Karpas-422 (cell line): ENCODE data around the gene SCART1. TPM values are rescaled to one million over a fixed set of nuclear protein-coding genes. Genes with fewer than 3 reads are reported as not detected.
A peak's percentile ranks its signal among the peaks of the same experiment; 100 is the strongest.
"Not testable (repeated sequence)": the region's sequence is repeated elsewhere in the genome, so short reads cannot be mapped to it uniquely, and the experiment has no call there.

Experiments
- DNase-seq: peaks from one replicate; pipeline ENCODE4 v3.0.0-alpha.2; 2015
- H2AFZ ChIP-seq: fragments of 200-600 bp; sonication (generic); 2 replicates; pipeline ENCODE4 v1.6.1; 2014; ENCODE audit warnings: antibody characterized with exemption, low read length, mixed read lengths
- H3K27ac ChIP-seq: fragments of 200-600 bp; sonication (generic); 2 replicates; pipeline ENCODE4 v1.5.1; 2014; ENCODE audit warnings: mild to moderate bottlenecking, low read length, moderate library complexity
- H3K27me3 ChIP-seq: fragments of 200-600 bp; sonication (generic); 2 replicates; pipeline ENCODE4 v1.6.1; 2014; ENCODE audit warnings: low read length, mixed read lengths
- H3K36me3 ChIP-seq: fragments of 200-600 bp; sonication (generic); 2 replicates; pipeline ENCODE4 v1.6.1; 2014; ENCODE audit warnings: low read length, mixed read lengths; ENCODE audit not compliant: insufficient read depth
- H3K4me1 ChIP-seq: fragments of 200-600 bp; sonication (generic); 2 replicates; pipeline ENCODE4 v1.6.1; 2014; ENCODE audit warnings: mild to moderate bottlenecking, low read length, mixed read lengths
- H3K4me2 ChIP-seq: fragments of 200-600 bp; sonication (generic); 2 replicates; pipeline ENCODE4 v1.6.1; 2014; ENCODE audit warnings: low read length, low read depth, mild to moderate bottlenecking; ENCODE audit not compliant: poor library complexity, severe bottlenecking
- H3K4me3 ChIP-seq: fragments of 200-600 bp; sonication (generic); 2 replicates; pipeline ENCODE4 v1.5.1; 2014; ENCODE audit warnings: mild to moderate bottlenecking, antibody characterized with exemption, low read length, mixed read lengths
- H3K79me2 ChIP-seq: fragments of 200-600 bp; sonication (generic); 2 replicates; pipeline ENCODE4 v1.6.1; 2014; ENCODE audit warnings: mild to moderate bottlenecking, low read length, mixed read lengths
- H3K9ac ChIP-seq: fragments of 200-600 bp; sonication (generic); 2 replicates; pipeline ENCODE4 v1.6.0; 2014; ENCODE audit warnings: low read length
- H3K9me2 ChIP-seq: fragments of 200-600 bp; sonication (generic), shearing (Covaris generic); replicated peaks from 2 replicates; pipeline ENCODE4 v1.6.0; 2014; ENCODE audit warnings: mild to moderate bottlenecking, low read length, moderate library complexity; ENCODE audit not compliant: insufficient read depth
- H3K9me3 ChIP-seq: fragments of 300-700, 200-600 bp; sonication (generic); 2 replicates; pipeline ENCODE4 v1.6.1; 2014; ENCODE audit warnings: low read length, mixed read lengths
- H4K20me1 ChIP-seq: fragments of 200-600 bp; sonication (generic); 2 replicates; pipeline ENCODE4 v1.6.1; 2014; ENCODE audit warnings: mild to moderate bottlenecking, antibody characterized with exemption, low read length, low read depth; ENCODE audit not compliant: insufficient read depth
- total RNA-seq: library from RNA; depleted of rRNA; stranded (reverse); fragments of >200 nt; shearing (Covaris generic); gene quantifications from 2 replicates; pipeline ENCODE4 v1.2.3, GENCODE V29; 2014; ENCODE audit warnings: low replicate concordance

SCART1 gene
- total RNA-seq, 1 experiment from 2014 or later = 7.0 TPM

DNA sequence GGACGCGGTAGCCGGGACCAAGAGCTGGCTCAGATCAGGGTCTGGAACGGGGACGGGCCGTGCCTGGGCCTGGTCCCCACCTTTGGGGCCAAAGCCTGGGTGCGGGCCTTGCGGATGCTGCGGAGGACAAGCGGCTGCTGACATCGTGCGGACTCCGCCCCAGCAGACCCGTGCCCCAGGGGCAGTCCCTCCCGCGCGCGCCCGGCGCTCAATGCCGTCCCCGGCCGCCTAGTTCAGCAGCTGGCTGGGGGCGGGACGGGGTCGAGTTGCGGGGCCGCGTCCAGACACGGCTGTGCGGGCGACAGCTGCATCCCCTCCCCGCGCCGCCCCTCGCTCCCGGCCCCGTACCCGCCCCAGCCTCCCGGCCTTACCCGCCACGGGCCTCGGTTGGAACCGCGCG lies 29.6 kb upstream of the SCART1 start:
- not testable (repeated sequence) for H3K9me2 ChIP-seq, H3K27ac ChIP-seq, H3K9me3 ChIP-seq, H2AFZ ChIP-seq, H3K27me3 ChIP-seq, DNase-seq, H3K4me2 ChIP-seq, H4K20me1 ChIP-seq, H3K4me3 ChIP-seq, H3K9ac ChIP-seq, H3K4me1 ChIP-seq, H3K79me2 ChIP-seq
- H3K36me3 ChIP-seq = peaks cover 25% of the 10 kb centered on the region

DNA sequence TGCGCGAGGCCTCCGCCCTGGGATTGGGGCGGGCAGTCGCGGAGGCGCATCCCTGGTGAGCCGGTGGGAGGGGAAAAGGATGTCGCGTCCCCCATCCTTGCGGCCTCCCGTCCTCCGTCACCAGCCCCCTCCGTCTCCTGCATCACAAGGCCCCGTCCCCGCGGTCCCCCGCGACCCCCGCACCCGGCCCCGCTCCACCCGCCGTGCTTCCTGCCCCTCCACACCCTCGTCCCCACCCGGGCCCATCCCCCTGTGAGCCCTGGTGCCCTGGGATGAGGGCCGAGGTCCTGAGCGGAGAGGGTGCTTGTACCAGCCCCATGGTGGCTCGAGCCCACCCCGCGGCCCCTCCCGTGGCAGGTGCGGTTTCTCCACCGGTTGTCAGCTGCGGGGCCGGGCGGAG lies 29.1 kb upstream of the SCART1 start, which contains the start of gene SPRN:
TSS of gene SPRN (minus strand) at position 25 of the 400 bp plus-strand sequence. CDS start 944 bp downstream, outside the sequence.
- not testable (repeated sequence) for H3K79me2 ChIP-seq, DNase-seq, H3K4me3 ChIP-seq, H3K27me3 ChIP-seq, H3K4me1 ChIP-seq, H3K9me2 ChIP-seq, H2AFZ ChIP-seq, H3K9me3 ChIP-seq, H3K27ac ChIP-seq, H3K4me2 ChIP-seq, H3K9ac ChIP-seq, H4K20me1 ChIP-seq
- peaks cover 21% of the 10 kb centered on the region; the same call in 1 of the 2 replicates for H3K36me3 ChIP-seq

DNA sequence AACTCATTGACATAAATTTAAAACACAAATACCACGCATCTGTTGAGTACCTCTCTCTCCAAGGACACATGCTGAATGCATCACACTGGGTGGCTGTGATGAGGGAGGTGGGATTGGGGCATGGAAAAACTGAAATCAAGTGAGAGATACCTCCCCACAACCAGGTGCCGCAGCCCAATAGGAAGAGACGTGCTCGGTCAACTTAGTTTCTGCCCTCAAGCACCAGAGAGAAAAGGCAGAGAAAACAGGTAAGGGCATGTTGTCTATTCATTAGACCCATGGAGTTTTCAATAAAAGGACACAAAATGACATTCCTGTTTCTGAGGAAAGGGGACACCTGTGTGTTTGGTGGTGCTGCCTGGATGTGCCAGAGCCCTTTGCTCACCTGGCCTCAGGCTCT lies 24.2 kb upstream of the SCART1 start:
- H3K9me3 ChIP-seq, DNase-seq, H3K4me3 ChIP-seq, H3K27ac ChIP-seq, H3K4me2 ChIP-seq, H3K4me1 ChIP-seq, H3K9me2 ChIP-seq, H3K27me3 ChIP-seq, H3K36me3 ChIP-seq, H2AFZ ChIP-seq, H3K9ac ChIP-seq, H3K79me2 ChIP-seq, H4K20me1 ChIP-seq: not testable (repeated sequence)

DNA sequence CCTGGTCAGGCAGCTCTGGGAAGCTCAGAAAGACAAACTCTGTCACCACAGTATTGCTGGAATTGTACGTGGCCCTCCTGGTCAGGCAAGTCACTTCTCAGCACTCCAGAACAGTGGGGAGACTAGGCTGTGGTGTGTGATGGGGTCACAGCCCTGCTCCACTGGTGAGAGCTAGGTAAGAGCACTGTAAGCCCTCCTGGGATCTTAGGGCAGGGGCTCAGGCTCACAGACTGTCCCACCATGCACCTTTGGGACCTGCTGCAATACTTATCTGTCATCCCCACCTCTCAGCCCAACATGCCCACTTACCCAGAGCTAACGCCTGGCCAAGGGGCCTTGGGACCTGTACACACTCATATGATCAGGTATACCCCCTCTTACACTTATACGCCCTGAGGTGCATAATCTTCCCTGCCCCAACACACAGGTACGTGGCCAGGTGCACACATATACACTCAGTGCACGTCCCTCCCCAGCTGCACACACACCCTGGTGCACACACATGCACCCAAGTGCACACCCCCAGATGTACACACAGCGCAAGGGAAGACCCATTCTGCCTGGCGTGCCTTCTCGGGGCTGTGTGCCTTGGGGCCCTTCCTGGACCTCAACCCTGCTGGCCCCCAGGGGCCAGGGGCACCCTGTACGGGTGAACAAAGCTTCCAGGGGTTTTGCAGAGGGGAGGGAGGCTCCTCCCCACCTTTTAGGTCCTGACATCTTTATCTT lies 21.7 kb upstream of the SCART1 start:
- not testable (repeated sequence) for H3K27me3 ChIP-seq, H3K79me2 ChIP-seq, H3K9me3 ChIP-seq, H3K9ac ChIP-seq, H3K4me1 ChIP-seq, H3K4me3 ChIP-seq, H3K9me2 ChIP-seq, H3K36me3 ChIP-seq, H3K4me2 ChIP-seq, H4K20me1 ChIP-seq, H2AFZ ChIP-seq, H3K27ac ChIP-seq, DNase-seq

DNA sequence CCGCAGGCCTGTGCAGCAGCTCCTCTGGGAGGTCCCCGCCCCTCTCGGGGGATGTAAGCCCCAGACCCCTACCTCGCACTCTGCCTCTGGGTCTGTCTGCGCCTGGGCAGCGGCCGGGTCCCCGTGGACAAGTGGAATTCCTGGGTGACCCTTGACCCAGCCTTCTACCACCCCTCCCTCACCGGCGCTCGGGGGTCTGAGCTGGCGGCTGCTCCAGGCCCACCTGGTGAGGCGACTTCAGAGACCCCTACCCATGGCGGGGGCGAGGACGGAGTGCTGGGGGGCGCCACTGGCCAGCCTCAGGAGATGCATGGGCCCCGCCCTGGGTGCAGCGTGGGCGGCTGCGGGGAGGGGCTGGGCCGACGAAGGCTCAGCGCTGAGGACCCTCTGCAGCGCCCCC lies 21.0 kb upstream of the SCART1 start:
- not testable (repeated sequence) for H3K9ac ChIP-seq, H3K4me2 ChIP-seq, H4K20me1 ChIP-seq, H3K79me2 ChIP-seq, H3K9me3 ChIP-seq, H3K27me3 ChIP-seq, H3K27ac ChIP-seq, H3K36me3 ChIP-seq, H3K9me2 ChIP-seq, H2AFZ ChIP-seq, H3K4me3 ChIP-seq, H3K4me1 ChIP-seq, DNase-seq

DNA sequence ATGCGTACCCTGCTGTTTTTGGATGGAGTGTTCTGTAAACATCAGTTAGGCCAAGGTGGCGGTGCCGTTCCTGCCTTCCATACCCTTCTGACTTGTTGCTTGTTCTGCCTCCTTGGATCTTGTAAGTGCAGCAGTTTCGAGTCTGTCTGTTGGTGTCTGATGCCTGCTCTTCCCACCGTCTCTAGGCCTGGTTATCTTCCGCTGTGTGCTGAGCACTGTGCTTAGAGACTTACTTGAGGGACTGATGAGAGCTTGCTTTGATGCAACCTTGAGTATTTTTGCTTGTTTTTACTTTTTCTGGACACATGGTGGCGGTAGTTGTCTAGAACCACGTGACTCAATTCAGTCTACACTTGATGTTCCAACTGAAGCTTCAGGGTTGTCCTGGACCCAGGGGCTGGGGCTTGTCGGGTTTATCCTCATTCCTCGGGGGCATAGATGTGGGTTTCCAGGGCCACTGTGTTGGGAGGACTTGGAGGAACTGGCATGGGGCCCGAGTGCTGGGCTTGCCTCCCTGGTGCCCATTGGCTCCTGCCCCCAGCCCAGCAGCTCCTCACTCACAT lies 15.0 kb upstream of the SCART1 start:
- H2AFZ ChIP-seq = no peak overlapping the region
- H3K27me3 ChIP-seq = no peaks in the 10 kb centered on the region
- no peaks in the 10 kb centered on the region for H4K20me1 ChIP-seq
- no peaks in the 10 kb centered on the region for H3K4me1 ChIP-seq
- no peak overlapping the region for H3K9ac ChIP-seq
- no peak overlapping the region for H3K4me3 ChIP-seq
- peak; percentile 88 for DNase-seq
- no peaks in the 10 kb centered on the region for H3K9me2 ChIP-seq
- H3K9me3 ChIP-seq = peaks cover 5% of the 10 kb centered on the region; the same call in 1 of the 2 replicates
- no peaks in the 10 kb centered on the region for H3K79me2 ChIP-seq
- no peak overlapping the region for H3K27ac ChIP-seq
- no peak overlapping the region for H3K4me2 ChIP-seq
- no peaks in the 10 kb centered on the region for H3K36me3 ChIP-seq

DNA sequence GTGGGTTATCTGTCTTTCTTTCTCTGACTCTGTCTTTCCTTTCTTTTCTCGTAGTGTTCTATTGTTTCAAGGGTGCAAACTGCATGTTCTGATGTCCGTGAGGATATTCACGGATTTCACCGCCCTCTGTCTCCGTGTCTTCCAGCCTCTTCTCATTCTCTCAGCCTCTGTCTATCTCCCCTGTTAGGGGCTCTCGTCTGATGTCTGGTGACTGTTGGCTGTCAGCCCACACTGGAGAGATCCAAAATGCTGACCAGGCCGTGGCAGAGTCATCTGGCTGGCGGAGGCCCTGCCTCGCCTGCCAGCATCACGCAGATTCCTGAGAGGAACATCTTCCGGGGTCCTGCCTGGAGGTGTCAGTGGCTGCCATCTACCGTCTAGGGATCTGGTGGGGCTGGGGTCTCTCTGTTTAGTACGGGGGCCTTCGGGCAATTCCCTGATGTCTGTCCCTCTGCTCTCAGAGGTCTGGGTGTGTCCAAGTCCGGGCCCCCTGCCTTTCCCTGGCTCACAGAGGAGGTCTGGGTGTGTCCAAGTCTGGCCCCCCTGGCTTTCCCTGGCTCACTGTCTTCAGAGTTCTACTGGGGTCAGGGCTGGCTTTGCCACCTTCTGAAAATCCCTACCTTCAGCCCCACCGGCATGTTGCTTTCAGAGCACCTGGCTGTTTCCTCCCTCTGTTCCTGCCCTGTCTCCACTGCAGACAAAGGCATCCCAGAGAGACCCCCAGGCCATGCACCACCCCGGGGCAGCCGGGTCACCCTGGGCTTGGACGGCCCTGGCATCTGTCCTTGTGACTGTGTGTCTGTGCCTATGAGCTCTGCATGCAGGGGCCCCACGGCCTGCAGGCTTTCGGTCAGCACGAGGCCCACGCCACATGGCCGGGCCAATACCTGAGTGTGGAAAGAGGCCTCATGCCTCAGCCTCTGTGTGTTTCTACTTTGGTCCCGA lies 14.0 kb upstream of the SCART1 start:
- Histone ChIP-seq H3K9ac (no peak overlapping the region), H3K9me3 (peaks cover 11% of the 10 kb centered on the region; the same call in 1 of the 2 replicates), H3K4me3 (no peak overlapping the region), H4K20me1 (no peaks in the 10 kb centered on the region), H3K36me3 (no peaks in the 10 kb centered on the region), H2AFZ (no peak overlapping the region), H3K4me1 (no peaks in the 10 kb centered on the region), H3K27me3 (no peaks in the 10 kb centered on the region), H3K79me2 (no peaks in the 10 kb centered on the region), H3K9me2 (no peaks in the 10 kb centered on the region), H3K27ac (no peak overlapping the region), H3K4me2 (no peak overlapping the region)
- no peak for DNase-seq

DNA sequence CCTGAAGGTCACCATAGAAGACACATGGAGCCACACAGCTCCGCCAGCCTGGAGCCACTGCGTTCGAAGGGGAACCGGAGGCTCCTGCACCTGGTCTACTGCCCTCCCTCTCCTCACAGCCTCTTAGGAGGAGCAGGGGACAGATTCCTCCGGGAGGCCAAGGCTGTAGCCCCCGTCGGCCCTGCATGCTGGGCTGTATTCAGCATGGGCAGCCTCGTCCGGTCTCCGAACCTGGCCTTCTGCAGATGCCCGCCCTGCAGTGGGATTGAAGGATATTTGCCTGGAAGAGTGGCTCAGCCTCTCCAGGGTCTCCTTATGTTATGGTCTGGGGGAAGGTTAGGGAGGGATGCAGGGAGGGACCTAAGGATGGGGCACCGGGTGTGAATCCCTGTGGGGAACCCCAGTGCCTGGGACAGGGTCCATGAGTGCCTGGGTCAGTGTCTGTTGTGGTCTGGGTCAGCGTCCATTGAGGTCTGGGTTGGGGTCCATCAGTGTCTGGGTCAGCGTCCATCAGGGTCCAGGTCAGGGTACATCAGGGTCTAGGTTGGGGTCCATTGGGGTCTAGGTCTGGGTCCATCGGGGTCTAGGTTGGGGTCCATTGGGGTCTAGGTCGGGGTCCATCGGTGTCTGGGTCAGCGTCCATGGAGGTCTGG lies 13.0 kb upstream of the SCART1 start:
- H3K9ac ChIP-seq = no peak overlapping the region
- DNase-seq = no peak
- no peak overlapping the region for H3K4me2 ChIP-seq
- no peak overlapping the region for H3K4me3 ChIP-seq
- no peaks in the 10 kb centered on the region for H3K9me2 ChIP-seq
- H3K27me3 ChIP-seq = no peaks in the 10 kb centered on the region
- no peaks in the 10 kb centered on the region for H3K4me1 ChIP-seq
- no peak overlapping the region for H3K27ac ChIP-seq
- H3K36me3 ChIP-seq = no peaks in the 10 kb centered on the region
- no peaks in the 10 kb centered on the region for H3K79me2 ChIP-seq
- H3K9me3 ChIP-seq = peaks cover 20% of the 10 kb centered on the region; the same call in 1 of the 2 replicates
- no peak overlapping the region for H2AFZ ChIP-seq
- no peaks in the 10 kb centered on the region for H4K20me1 ChIP-seq
